Measurements from ENCODE around the gene IFNA13.

- peak; percentile 55 to 71 (median 69) for TF ChIP-seq CTCF (IDR thresholded peaks at IDR 0.05)
- no peak for TF ChIP-seq POLR2A (IDR thresholded peaks at IDR 0.05)
- TF ChIP-seq POLR2AphosphoS5 (IDR thresholded peaks at IDR 0.05): no peak
- TF ChIP-seq EP300 (IDR thresholded peaks at IDR 0.05; ENCODE audit: low read depth): no peak
Observed at GRCh38 chr9:21317956-21318923, 49.6 kb downstream of the IFNA13 start.
